BLaER1 (cell line): ENCODE measurements around the gene BICRA.
"Not testable (repeated sequence)": the region's sequence is repeated elsewhere in the genome, so short reads cannot be mapped to it uniquely, and the experiment has no call there.

ENCODE experiments used
- H3K27ac ChIP-seq: shearing (Covaris generic); formaldehyde crosslinking; 2 replicates; pipeline ENCODE4 v1.8.1; 2022
- H3K27me3 ChIP-seq: shearing (Covaris generic); formaldehyde crosslinking; 2 replicates; pipeline ENCODE4 v1.8.1; 2022
- H3K36me3 ChIP-seq: shearing (Covaris generic); formaldehyde crosslinking; 2 replicates; pipeline ENCODE4 v1.8.1; 2022
- H3K4me1 ChIP-seq: shearing (Covaris generic); formaldehyde crosslinking; 2 replicates; pipeline ENCODE4 v1.8.1; 2022
- H3K4me2 ChIP-seq: shearing (Covaris generic); formaldehyde crosslinking; 2 replicates; pipeline ENCODE4 v1.8.1; 2022
- H3K4me3 ChIP-seq: shearing (Covaris generic); formaldehyde crosslinking; 2 replicates; pipeline ENCODE4 v1.8.1; 2022
- H3K9ac ChIP-seq: shearing (Covaris generic); formaldehyde crosslinking; 2 replicates; pipeline ENCODE4 v1.8.1; 2022
- H3K9me3 ChIP-seq: shearing (Covaris generic); formaldehyde crosslinking; 2 replicates; pipeline ENCODE4 v1.8.1; 2022
- H4K20me1 ChIP-seq: shearing (Covaris generic); formaldehyde crosslinking; 2 replicates; pipeline ENCODE4 v1.8.1; 2022
- Cebpa-rat ChIP-seq: shearing (Covaris generic); IDR thresholded peaks from 2 replicates; pipeline ENCODE4 v1.8.1; 2022

BICRA gene

GRCh38 chr19:47735131-47735530 is 126.2 kb downstream of the BICRA start:
- Histone ChIP-seq H3K4me2 (no peak overlapping the region), H3K27ac (no peak overlapping the region), H3K4me1 (peaks cover 14% of the 10 kb centered on the region), H3K9ac (no peak overlapping the region), H3K27me3 (no peaks in the 10 kb centered on the region), H3K9me3 (no peaks in the 10 kb centered on the region), H3K4me3 (no peak overlapping the region), H4K20me1 (no peaks in the 10 kb centered on the region), H3K36me3 (no peaks in the 10 kb centered on the region)
- TF ChIP-seq Cebpa-rat = no peak

- Histone ChIP-seq H3K9me3 (no peaks in the 10 kb centered on the region), H3K36me3 (no peaks in the 10 kb centered on the region), H3K4me2 (peak overlapping the region; percentile 84), H3K9ac (0 out of 2 replicates have a peak overlapping the region, but pooled peaks have one; percentile 10), H3K4me1 (peaks cover 61% of the 10 kb centered on the region), H4K20me1 (no peaks in the 10 kb centered on the region), H3K27ac (no peak overlapping the region), H3K4me3 (no peak overlapping the region), H3K27me3 (no peaks in the 10 kb centered on the region)
- TF ChIP-seq Cebpa-rat = no peak
Measured at GRCh38 chr19:47740866-47741519, 132.1 kb downstream of the BICRA start.

GRCh38 chr19:47741544-47742140 is 132.7 kb downstream of the BICRA start:
- Histone ChIP-seq H3K4me1 (peaks cover 68% of the 10 kb centered on the region), H3K36me3 (peaks cover 2% of the 10 kb centered on the region), H3K27ac (no peak overlapping the region), H4K20me1 (peaks cover 6% of the 10 kb centered on the region), H3K4me2 (peak overlapping the region; percentile 84), H3K9ac (no peak overlapping the region), H3K9me3 (no peaks in the 10 kb centered on the region), H3K4me3 (no peak overlapping the region), H3K27me3 (no peaks in the 10 kb centered on the region)
- no peak for TF ChIP-seq Cebpa-rat

GRCh38 chr19:47742634-47743033 is 133.7 kb downstream of the BICRA start:
- no peak overlapping the region for H3K4me3 ChIP-seq
- H3K27me3 ChIP-seq = no peaks in the 10 kb centered on the region
- H4K20me1 ChIP-seq = peaks cover 11% of the 10 kb centered on the region
- H3K4me1 ChIP-seq = peaks cover 77% of the 10 kb centered on the region
- no peak for TF ChIP-seq Cebpa-rat
- H3K27ac ChIP-seq = 0 out of 2 replicates have a peak overlapping the region, but pooled peaks have one; percentile 69
- H3K9ac ChIP-seq = no peak overlapping the region
- H3K9me3 ChIP-seq = no peaks in the 10 kb centered on the region
- peak overlapping the region; percentile 84 for H3K4me2 ChIP-seq
- H3K36me3 ChIP-seq = peaks cover 12% of the 10 kb centered on the region

GRCh38 chr19:47745010-47745901 is 136.3 kb downstream of the BICRA start, which contains the start of gene NOP53:
TSS of gene NOP53 (plus strand) at chr19:47745546. CDS start at chr19:47745560, 14 bp downstream.
- TF ChIP-seq Cebpa-rat = no peak
- Histone ChIP-seq H3K27ac (peak within 1 kb of the TSS; percentile 98), H3K36me3 (peaks cover 33% of the 10 kb centered on the region)

GRCh38 chr19:47746129-47746528 is 137.2 kb downstream of the BICRA start:
- peak overlapping the region; percentile 86 for H3K4me2 ChIP-seq
- peaks cover 42% of the 10 kb centered on the region for H4K20me1 ChIP-seq
- peak overlapping the region; percentile 83 for H3K4me3 ChIP-seq
- peak overlapping the region; percentile 98 for H3K9ac ChIP-seq
- H3K27ac ChIP-seq = peak overlapping the region; percentile 98
- peaks cover 42% of the 10 kb centered on the region for H3K36me3 ChIP-seq
- peaks cover 93% of the 10 kb centered on the region for H3K4me1 ChIP-seq
- not testable (repeated sequence) for H3K27me3 ChIP-seq, H3K9me3 ChIP-seq

More at GRCh38 chr19:47745010-47745901, 136.3 kb downstream of the BICRA start, which contains the start of gene NOP53:
- Histone ChIP-seq H3K4me3 (peak within 1 kb of the TSS; percentile 83), H3K4me1 (peaks cover 93% of the 10 kb centered on the region), H4K20me1 (peaks cover 33% of the 10 kb centered on the region), H3K9me3 (no peaks in the 10 kb centered on the region), H3K9ac (peak within 1 kb of the TSS; percentile 98), H3K27me3 (no peaks in the 10 kb centered on the region), H3K4me2 (peak within 1 kb of the TSS; percentile 86)

GRCh38 chr19:47749326-47749725 is 140.4 kb downstream of the BICRA start:
- Histone ChIP-seq H3K27ac (peak overlapping the region; percentile 98), H3K4me2 (peak overlapping the region; percentile 86), H3K36me3 (peaks cover 73% of the 10 kb centered on the region), H4K20me1 (peaks cover 74% of the 10 kb centered on the region), H3K4me3 (peak overlapping the region; percentile 54), H3K9me3 (no peaks in the 10 kb centered on the region), H3K27me3 (no peaks in the 10 kb centered on the region), H3K9ac (peak overlapping the region; percentile 69), H3K4me1 (peaks cover 93% of the 10 kb centered on the region)
- no peak for TF ChIP-seq Cebpa-rat

GRCh38 chr19:47750752-47751151 is 141.8 kb downstream of the BICRA start:
- peaks cover 95% of the 10 kb centered on the region for H3K4me1 ChIP-seq
- H3K9ac ChIP-seq = peak overlapping the region; percentile 69; the same call in 1 of the 2 replicates
- peak overlapping the region; percentile 98 for H3K27ac ChIP-seq
- peaks cover 87% of the 10 kb centered on the region for H3K36me3 ChIP-seq
- H3K4me3 ChIP-seq = no peak overlapping the region
- H3K9me3 ChIP-seq = no peaks in the 10 kb centered on the region
- TF ChIP-seq Cebpa-rat = no peak
- peak overlapping the region; percentile 86 for H3K4me2 ChIP-seq
- no peaks in the 10 kb centered on the region for H3K27me3 ChIP-seq
- H4K20me1 ChIP-seq = peaks cover 88% of the 10 kb centered on the region

- H3K4me2 ChIP-seq = peak overlapping the region; percentile 86
- TF ChIP-seq Cebpa-rat = no peak
- H3K4me3 ChIP-seq = peak overlapping the region; percentile 47
- H3K9ac ChIP-seq = peak overlapping the region; percentile 27; the same call in 1 of the 2 replicates
- peak overlapping the region; percentile 66 for H3K27ac ChIP-seq
- H3K36me3 ChIP-seq = peaks cover 94% of the 10 kb centered on the region
- H3K9me3 ChIP-seq = no peaks in the 10 kb centered on the region
- H4K20me1 ChIP-seq = peaks cover 95% of the 10 kb centered on the region
- H3K4me1 ChIP-seq = peaks cover 78% of the 10 kb centered on the region
- no peaks in the 10 kb centered on the region for H3K27me3 ChIP-seq
Measured at GRCh38 chr19:47752440-47753211, 143.7 kb downstream of the BICRA start.
